Endothelial cell (in vitro differentiated cells): ENCODE data around the gene CRAMP1. TPM values are rescaled to one million over a fixed set of nuclear protein-coding genes. Genes with fewer than 3 reads are reported as not detected.
"Not testable (repeated sequence)": the region's sequence is repeated elsewhere in the genome, so short reads cannot be mapped to it uniquely, and the experiment has no call there.

Experiments used
- DNase-seq: peaks from one replicate; pipeline ENCODE4 v3.0.0; 2021; ENCODE audit warnings: low spot score
- H3K27ac Mint-ChIP-seq: one replicate; pipeline ENCODE4 v1.8.0; 2021; ENCODE audit warnings: mixed read lengths, inconsistent platforms; ENCODE audit not compliant: unreplicated experiment
- H3K27me3 Mint-ChIP-seq: one replicate; pipeline ENCODE4 v1.8.0; 2021; ENCODE audit warnings: mild to moderate bottlenecking, moderate library complexity, mixed read lengths, inconsistent platforms; ENCODE audit not compliant: unreplicated experiment
- H3K36me3 Mint-ChIP-seq: one replicate; pipeline ENCODE4 v1.8.0; 2021; ENCODE audit warnings: mild to moderate bottlenecking, low read depth, mixed read lengths, inconsistent platforms; ENCODE audit not compliant: unreplicated experiment
- H3K4me1 Mint-ChIP-seq: one replicate; pipeline ENCODE4 v1.8.0; 2021; ENCODE audit warnings: mild to moderate bottlenecking, mixed read lengths, inconsistent platforms; ENCODE audit not compliant: unreplicated experiment
- H3K4me3 Mint-ChIP-seq: one replicate; pipeline ENCODE4 v1.8.0; 2021; ENCODE audit warnings: mild to moderate bottlenecking, mixed read lengths, inconsistent platforms; ENCODE audit not compliant: unreplicated experiment
- H3K9me3 Mint-ChIP-seq: one replicate; pipeline ENCODE4 v1.8.0; 2021; ENCODE audit warnings: mixed read lengths, inconsistent platforms; ENCODE audit not compliant: unreplicated experiment
- total RNA-seq: library from RNA; stranded (reverse); fragmentation: NEBNext Ultra II Directional; extraction: Animal tissue kit (Norgen Biotek cat#: 25700); gene quantifications from one replicate; pipeline ENCODE4 v1.2.1, GENCODE V29; 2021; ENCODE audit not compliant: unreplicated experiment
- TF ChIP-seq, protein P1 (sequence below): fragments of 200-600 bp; sonication (generic); IDR thresholded peaks from one replicate; pipeline ENCODE4 v1.5.0; 2021; ENCODE audit warnings: antibody characterized with exemption; ENCODE audit not compliant: unreplicated experiment

The CRAMP1 gene
- total RNA-seq, 1 donor from 2014 or later: 46.8 TPM

- TF ChIP-seq, protein P1, sequence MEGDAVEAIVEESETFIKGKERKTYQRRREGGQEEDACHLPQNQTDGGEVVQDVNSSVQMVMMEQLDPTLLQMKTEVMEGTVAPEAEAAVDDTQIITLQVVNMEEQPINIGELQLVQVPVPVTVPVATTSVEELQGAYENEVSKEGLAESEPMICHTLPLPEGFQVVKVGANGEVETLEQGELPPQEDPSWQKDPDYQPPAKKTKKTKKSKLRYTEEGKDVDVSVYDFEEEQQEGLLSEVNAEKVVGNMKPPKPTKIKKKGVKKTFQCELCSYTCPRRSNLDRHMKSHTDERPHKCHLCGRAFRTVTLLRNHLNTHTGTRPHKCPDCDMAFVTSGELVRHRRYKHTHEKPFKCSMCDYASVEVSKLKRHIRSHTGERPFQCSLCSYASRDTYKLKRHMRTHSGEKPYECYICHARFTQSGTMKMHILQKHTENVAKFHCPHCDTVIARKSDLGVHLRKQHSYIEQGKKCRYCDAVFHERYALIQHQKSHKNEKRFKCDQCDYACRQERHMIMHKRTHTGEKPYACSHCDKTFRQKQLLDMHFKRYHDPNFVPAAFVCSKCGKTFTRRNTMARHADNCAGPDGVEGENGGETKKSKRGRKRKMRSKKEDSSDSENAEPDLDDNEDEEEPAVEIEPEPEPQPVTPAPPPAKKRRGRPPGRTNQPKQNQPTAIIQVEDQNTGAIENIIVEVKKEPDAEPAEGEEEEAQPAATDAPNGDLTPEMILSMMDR: no peak
- Mint-ChIP-seq H3K4me1 (peaks cover 18% of the 10 kb centered on the region), H3K9me3 (peaks cover 3% of the 10 kb centered on the region), H3K27me3 (peaks cover 2% of the 10 kb centered on the region), H3K36me3 (peaks cover 34% of the 10 kb centered on the region), H3K4me3 (no peak overlapping the region), H3K27ac (peak overlapping the region; percentile 30)
- no peak for DNase-seq
Observed at GRCh38 chr16:1584926-1585484, 27.2 kb upstream of the CRAMP1 start.

DNA sequence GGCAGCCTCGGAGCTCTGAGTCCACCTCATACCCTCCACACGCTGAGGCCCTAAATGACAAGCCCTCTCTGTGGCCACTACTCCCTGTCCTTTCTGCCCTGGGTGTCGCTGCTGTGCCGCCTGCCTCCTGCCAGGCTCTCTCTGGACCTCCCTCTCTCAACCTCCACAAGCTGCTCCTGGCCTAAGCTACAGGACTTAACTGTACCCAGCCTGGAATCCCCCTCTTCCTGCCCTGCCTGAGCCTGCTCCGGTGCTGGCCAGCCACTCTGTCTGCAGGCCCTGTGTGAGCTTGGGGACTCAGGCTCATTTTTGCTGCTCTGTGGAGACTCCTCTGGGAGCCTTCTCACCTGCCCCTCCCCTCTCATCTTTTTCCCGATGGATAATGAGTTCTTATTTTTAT is 21.8 kb upstream of the CRAMP1 start:
- TF ChIP-seq, protein P1: no peak
- Mint-ChIP-seq H3K36me3 (peaks cover 29% of the 10 kb centered on the region), H3K9me3 (no peaks in the 10 kb centered on the region), H3K27me3 (peaks cover 6% of the 10 kb centered on the region), H3K4me1 (no peaks in the 10 kb centered on the region), H3K4me3 (peak overlapping the region; percentile 37), H3K27ac (no peak overlapping the region)
- no peak for DNase-seq

- peak overlapping the region; percentile 71 for H3K27ac Mint-ChIP-seq
- peaks cover 29% of the 10 kb centered on the region for H3K36me3 Mint-ChIP-seq
- H3K27me3 Mint-ChIP-seq: peaks cover 6% of the 10 kb centered on the region
- DNase-seq: no peak
- H3K4me1 Mint-ChIP-seq: no peaks in the 10 kb centered on the region
- peak overlapping the region; percentile 44 for H3K4me3 Mint-ChIP-seq
- H3K9me3 Mint-ChIP-seq: no peaks in the 10 kb centered on the region
- TF ChIP-seq, protein P1: no peak
Observed at GRCh38 chr16:1590930-1591705, 21.0 kb upstream of the CRAMP1 start.

GRCh38 chr16:1592446-1592845 is 19.7 kb upstream of the CRAMP1 start:
- DNase-seq: no peak
- Mint-ChIP-seq H3K4me1 (no peaks in the 10 kb centered on the region), H3K27ac (no peak overlapping the region), H3K27me3 (peaks cover 8% of the 10 kb centered on the region), H3K9me3 (no peaks in the 10 kb centered on the region), H3K4me3 (no peak overlapping the region), H3K36me3 (peaks cover 31% of the 10 kb centered on the region)
- TF ChIP-seq, protein P1: no peak

GRCh38 chr16:1595511-1595910 is 16.6 kb upstream of the CRAMP1 start:
- peaks cover 30% of the 10 kb centered on the region for H3K36me3 Mint-ChIP-seq
- H3K9me3 Mint-ChIP-seq, DNase-seq, H3K4me1 Mint-ChIP-seq, H3K27ac Mint-ChIP-seq, H3K4me3 Mint-ChIP-seq, H3K27me3 Mint-ChIP-seq: not testable (repeated sequence)
